HG03354 (cell line): ENCODE data around the gene MEIS3.
"Not testable (repeated sequence)": the region's sequence is repeated elsewhere in the genome, so short reads cannot be mapped to it uniquely, and the experiment has no call there.

Experiments
- ATAC-seq: cut with Tn5 transposase; IDR thresholded peaks from one replicate; pipeline ENCODE4 v1.9.1; 2021; ENCODE audit warnings: mild to moderate bottlenecking; ENCODE audit not compliant: unreplicated experiment, poor library complexity, severe bottlenecking

The MEIS3 gene

DNA sequence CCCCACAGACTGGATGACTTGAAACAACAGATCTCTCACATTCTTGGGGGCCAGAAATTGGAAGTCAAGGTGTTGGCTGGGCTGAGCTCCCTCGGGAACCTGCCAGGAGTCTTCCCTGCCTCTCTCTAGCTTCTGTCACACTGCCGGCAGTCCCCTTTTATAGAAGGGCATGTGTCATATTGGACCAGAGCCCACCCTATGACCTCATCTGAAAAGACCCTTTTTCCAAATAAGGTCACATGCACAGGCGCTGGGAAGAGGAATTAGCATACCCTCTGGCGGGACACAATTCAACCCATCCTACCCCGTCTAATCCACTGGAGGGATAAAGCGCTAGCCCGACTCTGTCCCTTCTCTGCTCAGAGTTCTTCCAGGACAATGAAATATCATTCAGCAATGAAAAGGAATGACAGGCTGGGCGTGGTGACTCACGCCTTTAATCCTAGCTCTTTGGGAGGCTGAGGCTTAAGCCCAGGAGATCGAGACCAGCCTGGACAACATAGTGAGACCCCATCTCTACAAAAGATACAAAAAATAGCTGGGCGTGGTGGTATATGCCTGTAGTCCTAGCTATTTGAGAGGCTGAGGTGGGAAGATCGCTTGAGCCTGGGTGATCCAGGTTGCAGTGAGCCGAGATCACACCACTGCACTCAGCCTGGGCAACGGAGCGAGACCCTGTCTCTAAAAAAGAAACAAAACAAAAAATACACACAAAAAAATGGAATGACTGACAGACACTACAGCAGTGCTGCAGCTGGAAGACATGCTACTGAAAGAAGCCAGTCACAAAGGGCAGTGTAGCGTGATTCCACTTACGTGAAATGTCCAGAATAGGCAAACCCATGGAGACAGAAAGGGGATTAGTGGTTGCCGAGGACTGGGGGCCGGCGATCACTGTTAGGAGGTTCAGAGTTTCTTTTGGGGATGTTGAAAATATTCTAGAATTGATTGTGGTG, 28.5 kb downstream of the MEIS3 start:
- no peak for ATAC-seq

DNA sequence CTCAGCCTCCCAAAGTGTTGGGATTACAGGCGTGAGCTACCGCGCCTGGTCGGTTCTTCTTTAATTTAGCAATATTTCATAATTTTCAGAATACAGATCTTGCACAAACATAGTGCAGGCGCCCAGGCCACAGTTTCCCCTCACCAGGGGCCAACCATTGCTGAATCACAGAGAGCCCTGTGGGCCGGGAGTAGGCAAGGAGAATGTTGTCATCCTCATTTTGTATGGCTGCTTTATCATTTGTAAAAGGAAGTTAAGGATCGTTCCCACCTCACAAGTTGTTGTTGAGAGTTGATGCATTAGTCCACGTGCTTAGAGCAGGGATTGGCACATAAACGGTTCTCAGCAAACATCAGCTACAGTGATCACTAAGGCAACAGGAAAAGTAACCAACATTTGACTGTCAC, 30.2 kb downstream of the MEIS3 start:
- ATAC-seq = no peak

DNA sequence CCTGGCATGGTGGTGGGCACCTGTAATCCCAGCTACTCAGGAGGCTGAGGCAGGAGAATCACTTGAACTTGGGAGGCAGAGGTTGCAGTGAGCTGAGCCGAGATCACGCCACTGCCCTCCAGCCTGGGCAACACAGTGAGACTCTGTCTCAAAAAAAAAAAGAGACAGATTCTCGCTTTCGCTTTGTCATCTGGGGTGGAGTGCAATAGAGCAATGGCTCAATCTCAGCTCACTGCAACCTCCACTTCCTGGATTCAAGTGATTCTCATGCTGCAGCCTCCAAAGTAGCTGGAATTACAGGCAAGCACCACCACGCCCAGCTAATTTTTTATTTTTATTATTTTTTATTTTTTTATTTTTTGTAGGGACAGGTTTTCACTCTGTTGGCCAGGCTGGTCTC, 30.6 kb downstream of the MEIS3 start:
- ATAC-seq = not testable (repeated sequence)

DNA sequence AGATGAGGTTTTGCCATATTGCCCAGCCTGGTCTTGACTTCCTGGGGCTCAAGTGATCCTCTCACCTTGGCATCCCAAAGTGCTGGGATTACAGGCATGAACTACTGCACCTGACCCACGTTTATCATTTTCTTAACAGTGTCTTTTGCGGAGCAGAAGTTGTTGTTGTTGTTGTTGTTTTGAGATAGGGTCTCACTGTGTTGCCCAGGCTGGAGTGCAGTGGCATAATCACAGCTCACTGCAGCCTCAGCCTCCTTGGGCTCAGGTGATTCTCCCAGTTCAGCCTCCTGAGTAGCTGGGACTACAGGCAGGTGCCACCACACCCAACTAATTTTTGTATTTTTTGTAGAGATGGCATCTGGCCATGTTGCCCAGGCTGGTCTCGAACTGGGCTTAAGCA, 31.7 kb downstream of the MEIS3 start:
- ATAC-seq = not testable (repeated sequence)

- ATAC-seq = not testable (repeated sequence)
Observed at GRCh38 chr19:47386582-47386981, 32.7 kb downstream of the MEIS3 start.

- not testable (repeated sequence) for ATAC-seq
Observed at GRCh38 chr19:47384533-47384932, 34.8 kb downstream of the MEIS3 start.

DNA sequence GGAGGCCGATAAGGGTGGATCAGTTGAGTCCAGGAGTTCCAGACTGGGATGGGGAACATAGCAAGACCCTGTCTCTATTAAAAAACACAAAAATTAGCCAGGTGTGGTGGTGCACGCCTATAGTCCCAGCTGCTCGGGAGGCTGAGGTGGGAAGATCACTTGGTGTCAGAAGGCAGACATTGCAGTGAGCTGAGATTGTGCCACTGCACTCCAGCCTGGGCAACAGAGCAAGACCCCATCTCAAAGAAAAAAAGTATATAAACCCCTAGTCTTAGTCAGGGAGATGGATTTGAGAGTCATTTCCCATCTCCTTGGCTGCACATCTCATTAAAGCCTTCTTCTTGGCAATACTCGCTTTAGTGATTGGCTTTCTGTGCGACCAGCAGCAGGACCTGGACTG, 35.4 kb downstream of the MEIS3 start:
- ATAC-seq = not testable (repeated sequence)

GRCh38 chr19:47381653-47382279, 37.6 kb downstream of the MEIS3 start:
- no peak for ATAC-seq

GRCh38 chr19:47381121-47381520, 38.2 kb downstream of the MEIS3 start:
- no peak for ATAC-seq

DNA sequence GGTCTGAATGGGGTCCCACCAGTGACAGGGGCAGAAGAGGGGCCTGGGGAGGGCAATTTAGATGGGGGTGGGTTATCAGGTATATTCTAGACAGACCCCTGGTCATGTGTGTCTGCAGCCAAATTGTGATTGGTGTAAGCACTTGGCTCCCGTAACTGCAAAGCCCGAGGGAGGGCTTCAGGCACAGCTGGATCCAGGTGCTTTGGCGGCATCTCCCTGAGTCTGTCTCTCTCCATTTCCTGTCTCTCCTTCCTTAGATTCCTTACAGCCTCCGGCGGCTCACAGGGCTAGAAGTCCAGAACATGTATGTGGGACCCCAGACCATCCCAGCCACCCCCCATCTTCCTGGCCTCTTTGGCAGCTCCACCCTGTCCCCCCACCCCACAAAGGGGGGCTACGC, 38.8 kb downstream of the MEIS3 start:
- ATAC-seq = no peak

DNA sequence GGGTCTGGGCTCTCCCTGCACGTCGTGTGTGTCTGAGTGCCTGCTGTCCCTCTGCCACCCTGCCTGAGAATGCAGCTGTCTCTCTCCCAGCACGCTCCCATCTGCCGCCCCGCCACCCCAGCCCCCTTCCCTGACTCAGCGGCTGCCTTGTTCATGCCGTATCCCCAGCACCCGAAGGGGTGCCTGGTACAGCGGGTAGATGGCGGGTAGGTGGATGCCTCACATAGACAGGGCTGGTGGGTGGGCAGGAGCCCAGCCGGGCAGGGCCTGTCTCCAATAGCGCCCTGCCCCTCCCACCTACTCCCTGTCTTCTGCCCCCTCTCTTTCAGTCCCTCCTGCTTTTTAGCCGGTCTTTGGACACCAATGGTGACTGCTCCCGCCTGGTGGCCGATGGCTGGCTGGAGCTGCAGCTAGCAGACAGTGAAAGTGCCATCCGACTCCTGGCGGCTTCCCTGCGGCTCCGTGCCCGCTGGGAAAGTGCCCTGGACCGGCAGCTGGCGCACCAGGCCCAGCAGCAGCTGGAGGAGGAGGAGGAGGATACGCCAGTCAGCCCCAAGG, 39.9 kb downstream of the MEIS3 start:
- no peak for ATAC-seq

DNA sequence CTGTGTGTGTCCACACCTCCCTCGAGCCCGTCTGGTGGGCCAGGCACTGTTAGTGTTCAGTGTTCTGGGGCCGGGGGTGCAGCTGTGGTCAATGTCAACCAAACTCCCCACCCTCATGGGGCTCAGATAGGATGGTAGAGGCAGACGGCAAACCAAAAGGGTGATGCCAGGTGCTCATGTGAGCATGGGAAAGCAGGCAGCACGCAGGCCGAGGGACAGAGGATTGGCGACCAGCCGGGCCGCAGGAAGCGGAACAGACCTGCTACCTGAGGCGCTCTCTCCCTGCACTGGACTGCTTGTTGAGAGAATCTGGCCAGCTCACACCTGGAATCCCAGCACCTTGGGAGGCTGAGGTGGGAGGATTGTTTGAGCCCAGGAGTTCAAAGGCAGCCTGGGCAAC, 41.1 kb downstream of the MEIS3 start:
- no peak for ATAC-seq

GRCh38 chr19:47377801-47378200, 41.5 kb downstream of the MEIS3 start:
- no peak for ATAC-seq

GRCh38 chr19:47377208-47377701, 42.1 kb downstream of the MEIS3 start:
- ATAC-seq = no peak

DNA sequence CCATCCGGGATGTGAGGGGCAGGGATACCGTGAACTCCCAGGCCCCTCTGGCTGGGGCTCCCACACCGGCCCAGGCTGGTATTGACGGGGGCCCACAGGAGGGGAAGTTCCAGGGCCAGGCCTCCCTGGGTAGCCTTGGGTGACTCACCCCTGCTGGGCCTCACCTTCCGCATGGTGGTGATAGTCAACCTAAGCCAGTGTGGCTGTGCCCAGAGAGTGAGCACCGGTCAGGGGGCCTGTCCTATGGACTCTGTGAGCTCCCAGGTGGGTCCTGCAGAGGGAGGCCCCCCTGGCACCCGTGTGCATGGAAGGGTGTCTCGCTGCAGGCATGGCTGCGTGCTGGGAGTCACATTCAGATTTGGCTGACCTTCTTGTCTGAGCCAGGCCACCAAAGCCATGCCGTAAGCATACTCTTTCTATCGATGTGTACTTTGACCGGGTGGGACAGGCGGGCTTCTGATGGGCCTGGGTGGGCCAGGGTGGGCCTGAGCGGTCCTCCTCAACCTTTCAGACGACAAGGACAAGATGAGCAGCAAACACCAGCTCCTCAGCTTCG, 42.7 kb downstream of the MEIS3 start:
- ATAC-seq = no peak

DNA sequence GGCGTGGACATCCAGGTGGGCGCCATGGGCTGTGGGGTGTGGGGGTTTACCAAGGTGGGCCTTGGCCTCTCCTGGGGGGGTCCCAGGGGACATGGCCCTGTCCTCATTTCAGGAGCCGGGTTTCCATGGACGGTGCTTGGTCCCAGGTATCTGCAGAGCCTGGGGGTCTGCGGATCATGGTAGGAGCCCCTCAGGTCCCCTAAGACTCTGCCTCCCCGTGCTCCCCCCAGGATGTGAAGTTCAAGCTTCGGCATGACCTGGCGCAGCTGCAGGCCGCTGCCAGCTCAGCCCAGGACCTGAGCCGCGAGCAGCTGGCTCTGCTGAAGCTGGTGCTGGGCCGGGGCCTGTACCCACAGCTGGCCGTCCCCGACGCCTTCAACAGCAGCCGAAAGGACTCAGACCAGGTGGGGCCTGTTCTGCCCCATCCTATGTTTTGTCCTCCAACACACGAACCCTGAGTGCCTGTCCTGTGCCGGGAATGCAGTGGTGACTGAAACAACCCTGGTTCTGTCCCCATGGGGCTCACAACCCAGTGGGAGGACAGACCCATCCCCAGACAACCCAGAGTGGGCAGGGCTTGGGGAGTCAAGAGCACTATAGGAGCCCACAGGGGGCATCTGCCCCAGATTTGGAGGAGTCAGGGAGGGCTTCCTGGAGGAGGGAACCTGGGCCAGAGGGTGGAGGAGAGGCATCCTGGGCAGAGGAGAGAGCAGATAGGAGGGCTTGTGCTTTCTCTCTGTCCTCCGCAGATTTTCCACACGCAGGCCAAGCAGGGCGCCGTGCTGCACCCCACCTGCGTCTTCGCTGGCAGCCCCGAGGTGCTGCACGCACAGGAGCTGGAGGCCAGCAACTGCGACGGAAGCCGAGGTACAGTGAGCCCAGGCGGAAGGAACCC, 43.4 kb downstream of the MEIS3 start:
- no peak for ATAC-seq

GRCh38 chr19:47374876-47375693, 44.2 kb downstream of the MEIS3 start:
- no peak for ATAC-seq
